ENCODE data around the gene KRTAP5-3.

DNA sequence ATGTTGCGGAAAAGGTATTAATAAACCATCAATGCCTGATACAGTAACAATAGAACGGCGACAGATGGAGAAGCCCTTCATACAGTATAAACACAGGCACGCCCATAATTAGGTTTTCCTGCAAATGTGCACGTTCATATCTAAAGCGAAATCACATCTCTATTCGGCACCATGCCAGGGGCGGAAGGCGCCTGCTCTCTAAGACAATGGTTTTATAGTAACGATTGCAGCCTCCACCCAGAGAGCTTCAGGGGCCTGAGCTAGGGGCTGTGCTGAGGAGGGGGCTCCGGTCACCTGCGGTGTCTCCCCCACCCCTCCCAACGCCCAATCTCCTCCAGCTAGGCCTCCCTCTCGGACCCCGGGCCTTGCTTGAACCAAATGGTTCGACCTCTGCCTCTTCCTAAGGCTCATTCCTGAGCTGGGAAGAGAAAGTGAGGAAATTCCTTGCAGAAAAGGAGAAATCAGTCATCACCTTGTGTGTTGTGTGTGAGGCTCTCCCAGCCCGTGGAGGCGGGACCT, 30.9 kb upstream of the KRTAP5-3 start:
- TF ChIP-seq RAD21 (IDR thresholded peaks at IDR 0.05 in 1 of 2, conservative IDR thresholded peaks at IDR 0.05 in 1 of 2; ENCODE audit: low read depth in 2 of 2, low read length in 2 of 2) (no peak), SP1 (IDR thresholded peaks at IDR 0.05; ENCODE audit: low read depth, low read length) (no peak), EP300 (IDR thresholded peaks at IDR 0.05; ENCODE audit: borderline replicate concordance in 1 of 2, low read depth in 2 of 2, low read length in 2 of 2) (no peak), EZH2 (IDR thresholded peaks at IDR 0.05; ENCODE audit: low read depth, low read length, severe bottlenecking) (no peak), TEAD4 (IDR thresholded peaks at IDR 0.05; ENCODE audit: low read depth, low read length) (no peak), GABPA (IDR thresholded peaks at IDR 0.05; ENCODE audit: borderline replicate concordance, insufficient read depth, low read length) (no peak)
- TF ChIP-seq, protein P1, sequence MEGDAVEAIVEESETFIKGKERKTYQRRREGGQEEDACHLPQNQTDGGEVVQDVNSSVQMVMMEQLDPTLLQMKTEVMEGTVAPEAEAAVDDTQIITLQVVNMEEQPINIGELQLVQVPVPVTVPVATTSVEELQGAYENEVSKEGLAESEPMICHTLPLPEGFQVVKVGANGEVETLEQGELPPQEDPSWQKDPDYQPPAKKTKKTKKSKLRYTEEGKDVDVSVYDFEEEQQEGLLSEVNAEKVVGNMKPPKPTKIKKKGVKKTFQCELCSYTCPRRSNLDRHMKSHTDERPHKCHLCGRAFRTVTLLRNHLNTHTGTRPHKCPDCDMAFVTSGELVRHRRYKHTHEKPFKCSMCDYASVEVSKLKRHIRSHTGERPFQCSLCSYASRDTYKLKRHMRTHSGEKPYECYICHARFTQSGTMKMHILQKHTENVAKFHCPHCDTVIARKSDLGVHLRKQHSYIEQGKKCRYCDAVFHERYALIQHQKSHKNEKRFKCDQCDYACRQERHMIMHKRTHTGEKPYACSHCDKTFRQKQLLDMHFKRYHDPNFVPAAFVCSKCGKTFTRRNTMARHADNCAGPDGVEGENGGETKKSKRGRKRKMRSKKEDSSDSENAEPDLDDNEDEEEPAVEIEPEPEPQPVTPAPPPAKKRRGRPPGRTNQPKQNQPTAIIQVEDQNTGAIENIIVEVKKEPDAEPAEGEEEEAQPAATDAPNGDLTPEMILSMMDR (IDR thresholded peaks at IDR 0.05; ENCODE audit: control extremely low read depth in 1 of 3, insufficient read depth in 1 of 3, low read depth in 1 of 3, low read length in 3 of 3): no peak
- TF ChIP-seq, protein P2, sequence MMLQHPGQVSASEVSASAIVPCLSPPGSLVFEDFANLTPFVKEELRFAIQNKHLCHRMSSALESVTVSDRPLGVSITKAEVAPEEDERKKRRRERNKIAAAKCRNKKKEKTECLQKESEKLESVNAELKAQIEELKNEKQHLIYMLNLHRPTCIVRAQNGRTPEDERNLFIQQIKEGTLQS (IDR thresholded peaks at IDR 0.05; ENCODE audit: insufficient read depth, low read depth, low read length): no peak

All from H1 (cell line).